ENCODE data around the gene MAP2K7. TPM values are rescaled to one million over a fixed set of nuclear protein-coding genes. Genes with fewer than 3 reads are reported as not detected.
A peak's percentile ranks its signal among the peaks of the same experiment; 100 is the strongest.

MAP2K7 gene
- total RNA-seq, 1 donor = 14.8 TPM

GRCh38 chr19:7859831-7860713 is 43.6 kb upstream of the MAP2K7 start:
- Histone ChIP-seq H3K36me3 (ENCODE audit: insufficient read depth, low read length) (no peaks in the 10 kb centered on the region), H4K20me1 (ENCODE audit: insufficient read depth, low read length) (no peaks in the 10 kb centered on the region)
- DNase-seq (ENCODE audit: insufficient read length, low spot score, missing footprints) = peak; percentile 77

GRCh38 chr19:7860714-7861618 is 42.7 kb upstream of the MAP2K7 start:
- Histone ChIP-seq H3K4me3 (ENCODE audit: insufficient read depth, low read length) (no peak overlapping the region), H3K27ac (ENCODE audit: low read depth, low read length) (no peak overlapping the region), H3K9me3 (ENCODE audit: low read depth, low read length) (no peaks in the 10 kb centered on the region), H3K27me3 (ENCODE audit: insufficient read depth, low read length) (no peaks in the 10 kb centered on the region), H3K4me2 (ENCODE audit: insufficient read depth, low read length) (no peak overlapping the region), H3K79me2 (ENCODE audit: insufficient read depth, low read length) (no peaks in the 10 kb centered on the region), H2AFZ (ENCODE audit: low read length) (no peak overlapping the region), H3K4me1 (ENCODE audit: insufficient read depth, low read length) (no peaks in the 10 kb centered on the region), H3K36me3 (ENCODE audit: insufficient read depth, low read length) (no peaks in the 10 kb centered on the region), H4K20me1 (ENCODE audit: insufficient read depth, low read length) (no peaks in the 10 kb centered on the region)
- TF ChIP-seq, protein P1, sequence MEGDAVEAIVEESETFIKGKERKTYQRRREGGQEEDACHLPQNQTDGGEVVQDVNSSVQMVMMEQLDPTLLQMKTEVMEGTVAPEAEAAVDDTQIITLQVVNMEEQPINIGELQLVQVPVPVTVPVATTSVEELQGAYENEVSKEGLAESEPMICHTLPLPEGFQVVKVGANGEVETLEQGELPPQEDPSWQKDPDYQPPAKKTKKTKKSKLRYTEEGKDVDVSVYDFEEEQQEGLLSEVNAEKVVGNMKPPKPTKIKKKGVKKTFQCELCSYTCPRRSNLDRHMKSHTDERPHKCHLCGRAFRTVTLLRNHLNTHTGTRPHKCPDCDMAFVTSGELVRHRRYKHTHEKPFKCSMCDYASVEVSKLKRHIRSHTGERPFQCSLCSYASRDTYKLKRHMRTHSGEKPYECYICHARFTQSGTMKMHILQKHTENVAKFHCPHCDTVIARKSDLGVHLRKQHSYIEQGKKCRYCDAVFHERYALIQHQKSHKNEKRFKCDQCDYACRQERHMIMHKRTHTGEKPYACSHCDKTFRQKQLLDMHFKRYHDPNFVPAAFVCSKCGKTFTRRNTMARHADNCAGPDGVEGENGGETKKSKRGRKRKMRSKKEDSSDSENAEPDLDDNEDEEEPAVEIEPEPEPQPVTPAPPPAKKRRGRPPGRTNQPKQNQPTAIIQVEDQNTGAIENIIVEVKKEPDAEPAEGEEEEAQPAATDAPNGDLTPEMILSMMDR (IDR thresholded peaks at IDR 0.05; ENCODE audit: extremely low read depth, low read depth, low read length) = no peak
- peak; percentile 85 for DNase-seq (ENCODE audit: insufficient read length, low spot score, missing footprints)

More at GRCh38 chr19:7859831-7860713, 43.6 kb upstream of the MAP2K7 start:
- H3K27ac ChIP-seq (ENCODE audit: low read depth, low read length) = no peak overlapping the region
- no peak overlapping the region for H2AFZ ChIP-seq (ENCODE audit: low read length)
- H3K9me3 ChIP-seq (ENCODE audit: low read depth, low read length) = no peaks in the 10 kb centered on the region
- no peaks in the 10 kb centered on the region for H3K27me3 ChIP-seq (ENCODE audit: insufficient read depth, low read length)
- H3K79me2 ChIP-seq (ENCODE audit: insufficient read depth, low read length) = no peaks in the 10 kb centered on the region
- H3K4me2 ChIP-seq (ENCODE audit: insufficient read depth, low read length) = no peak overlapping the region
- TF ChIP-seq, protein P1 (IDR thresholded peaks at IDR 0.05; ENCODE audit: extremely low read depth, low read depth, low read length) = no peak
- H3K4me3 ChIP-seq (ENCODE audit: insufficient read depth, low read length) = no peak overlapping the region
- H3K4me1 ChIP-seq (ENCODE audit: insufficient read depth, low read length) = no peaks in the 10 kb centered on the region

GRCh38 chr19:7861619-7862412 is 41.9 kb upstream of the MAP2K7 start:
- Histone ChIP-seq H4K20me1 (ENCODE audit: insufficient read depth, low read length) (no peaks in the 10 kb centered on the region), H3K27ac (ENCODE audit: low read depth, low read length) (no peak overlapping the region), H3K9me3 (ENCODE audit: low read depth, low read length) (no peaks in the 10 kb centered on the region), H3K4me1 (ENCODE audit: insufficient read depth, low read length) (no peaks in the 10 kb centered on the region), H3K4me3 (ENCODE audit: insufficient read depth, low read length) (no peak overlapping the region), H3K27me3 (ENCODE audit: insufficient read depth, low read length) (no peaks in the 10 kb centered on the region), H3K36me3 (ENCODE audit: insufficient read depth, low read length) (no peaks in the 10 kb centered on the region), H3K79me2 (ENCODE audit: insufficient read depth, low read length) (no peaks in the 10 kb centered on the region), H3K4me2 (ENCODE audit: insufficient read depth, low read length) (no peak overlapping the region), H2AFZ (ENCODE audit: low read length) (no peak overlapping the region)
- TF ChIP-seq, protein P1 (IDR thresholded peaks at IDR 0.05; ENCODE audit: extremely low read depth, low read depth, low read length) = no peak
- peak; percentile 77 for DNase-seq (ENCODE audit: insufficient read length, low spot score, missing footprints)

All from osteoblast (primary cell).